Measurements from ENCODE around the gene CCDC138.

Gene CCDC138

GRCh38 chr2:108898315-108899082 lies 111.9 kb downstream of the CCDC138 start:
- no peak for DNase-seq

- no peak for DNase-seq
Observed at GRCh38 chr2:108904680-108905079, 118.1 kb downstream of the CCDC138 start.

- DNase-seq, result no peak
Observed at GRCh38 chr2:108905176-108905575, 118.6 kb downstream of the CCDC138 start.

GRCh38 chr2:108905906-108906305 lies 119.3 kb downstream of the CCDC138 start:
- DNase-seq, result no peak

GRCh38 chr2:108906403-108907077 lies 120.0 kb downstream of the CCDC138 start:
- no peak for DNase-seq

DNA sequence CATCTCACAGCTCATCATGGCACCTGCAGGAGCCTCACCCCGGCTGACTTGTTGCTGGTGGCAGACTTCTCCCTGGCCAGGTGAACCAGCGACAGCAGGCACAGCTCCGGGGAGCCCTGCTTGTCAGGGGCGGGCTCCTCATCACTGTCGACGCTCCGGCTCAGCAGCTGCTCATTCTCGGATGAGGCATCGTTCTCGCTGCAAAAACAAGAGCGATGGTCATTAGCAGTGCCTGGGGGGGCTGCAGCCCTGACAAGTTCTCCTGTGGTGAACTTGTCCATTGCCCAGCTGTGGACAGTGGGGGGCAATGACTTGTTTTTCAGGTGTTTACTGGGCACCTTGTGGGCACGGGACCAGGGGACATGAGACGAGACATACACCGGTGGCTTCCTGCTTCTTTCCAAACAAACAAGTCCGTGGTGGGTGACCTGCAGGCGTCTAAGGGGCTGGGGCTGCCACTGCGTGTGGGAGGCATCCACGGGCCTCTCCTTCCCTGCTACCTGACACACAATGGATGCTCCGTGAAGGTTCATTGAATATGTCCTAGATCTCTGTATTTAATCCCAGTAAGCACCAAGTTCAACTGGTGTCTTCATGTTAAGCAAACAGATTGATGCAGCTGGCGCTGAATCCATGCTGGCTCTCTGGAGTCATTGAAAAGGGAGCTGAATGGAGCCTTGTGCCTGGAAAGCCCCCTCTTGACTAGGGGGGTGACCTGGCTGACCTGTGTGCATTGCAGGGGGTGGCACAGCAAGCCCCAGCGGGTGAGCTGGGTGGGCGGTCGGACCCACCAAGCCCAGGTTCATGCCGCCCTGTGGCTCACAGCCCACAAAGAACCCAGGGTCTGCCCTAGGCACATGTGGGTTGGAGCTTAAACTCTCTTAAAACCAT lies 121.5 kb downstream of the CCDC138 start:
- DNase-seq, result no peak

DNA sequence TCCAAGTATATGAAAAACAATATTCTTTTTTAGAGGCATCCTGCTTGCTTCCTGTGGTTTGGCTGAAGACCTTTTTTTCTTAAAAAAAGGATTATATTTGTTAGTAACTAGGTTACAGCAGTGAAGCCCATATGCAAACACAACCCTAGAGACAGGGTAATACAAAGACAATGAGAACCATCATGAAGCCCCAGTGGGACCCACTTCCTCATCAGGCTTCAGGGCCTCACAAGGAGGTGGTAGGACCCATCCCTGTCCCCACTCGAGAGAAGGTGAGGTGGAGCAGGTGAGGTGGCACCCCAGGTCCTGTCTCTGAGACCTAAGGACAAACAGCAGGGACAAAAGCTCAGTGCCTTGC lies 122.1 kb downstream of the CCDC138 start:
- DNase-seq, result no peak

DNA sequence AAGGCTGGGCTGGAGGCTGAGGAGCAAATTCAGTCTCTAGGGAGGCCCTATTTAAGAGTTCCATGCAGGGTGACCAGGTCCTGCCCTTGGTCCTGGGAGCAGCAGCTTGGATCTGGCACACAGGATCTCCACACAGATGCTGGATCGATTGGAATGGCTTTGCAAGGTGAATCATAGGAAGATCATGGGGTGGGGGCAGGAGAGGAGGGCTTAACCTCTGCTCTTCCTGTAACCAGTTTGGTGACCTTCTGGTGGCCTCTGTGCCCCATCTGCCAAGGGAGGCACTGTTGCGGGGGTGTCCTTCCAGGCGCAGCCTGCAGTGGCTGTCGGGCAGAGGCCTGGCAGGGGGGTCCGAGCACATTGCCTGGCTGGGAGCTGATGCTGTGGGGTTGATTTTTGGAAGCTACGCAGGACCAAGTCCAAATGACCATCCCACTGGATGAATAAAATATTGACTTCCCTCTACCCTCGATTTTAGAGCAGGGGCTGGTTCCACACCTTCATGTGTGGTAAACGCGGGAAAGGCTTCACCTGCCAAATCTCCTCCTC lies 122.8 kb downstream of the CCDC138 start:
- no peak for DNase-seq

DNA sequence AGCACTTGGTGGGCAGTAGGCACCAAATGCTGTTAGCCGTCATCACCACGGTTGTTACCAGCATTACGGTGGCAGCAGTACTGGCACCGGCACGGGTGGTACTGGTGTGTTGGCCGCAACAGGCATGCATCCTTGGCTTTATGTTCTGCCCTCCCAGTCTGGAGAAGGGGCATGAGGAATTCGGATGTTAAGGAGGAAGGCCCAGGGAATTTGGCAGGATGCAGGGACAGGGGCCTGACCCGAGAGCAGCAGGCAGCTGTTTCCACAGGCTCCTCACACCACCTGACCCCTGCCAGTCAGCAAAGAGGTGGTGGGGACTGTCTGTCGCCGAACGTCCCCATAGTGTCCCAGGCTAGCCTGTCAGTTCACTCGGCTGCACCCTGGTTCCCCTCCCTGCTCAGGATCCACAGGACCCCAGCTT lies 123.5 kb downstream of the CCDC138 start:
- no peak for DNase-seq

GRCh38 chr2:108910541-108911396 lies 124.2 kb downstream of the CCDC138 start:
- DNase-seq, result no peak

- DNase-seq, result no peak
Observed at GRCh38 chr2:108911401-108911800, 124.8 kb downstream of the CCDC138 start.

DNA sequence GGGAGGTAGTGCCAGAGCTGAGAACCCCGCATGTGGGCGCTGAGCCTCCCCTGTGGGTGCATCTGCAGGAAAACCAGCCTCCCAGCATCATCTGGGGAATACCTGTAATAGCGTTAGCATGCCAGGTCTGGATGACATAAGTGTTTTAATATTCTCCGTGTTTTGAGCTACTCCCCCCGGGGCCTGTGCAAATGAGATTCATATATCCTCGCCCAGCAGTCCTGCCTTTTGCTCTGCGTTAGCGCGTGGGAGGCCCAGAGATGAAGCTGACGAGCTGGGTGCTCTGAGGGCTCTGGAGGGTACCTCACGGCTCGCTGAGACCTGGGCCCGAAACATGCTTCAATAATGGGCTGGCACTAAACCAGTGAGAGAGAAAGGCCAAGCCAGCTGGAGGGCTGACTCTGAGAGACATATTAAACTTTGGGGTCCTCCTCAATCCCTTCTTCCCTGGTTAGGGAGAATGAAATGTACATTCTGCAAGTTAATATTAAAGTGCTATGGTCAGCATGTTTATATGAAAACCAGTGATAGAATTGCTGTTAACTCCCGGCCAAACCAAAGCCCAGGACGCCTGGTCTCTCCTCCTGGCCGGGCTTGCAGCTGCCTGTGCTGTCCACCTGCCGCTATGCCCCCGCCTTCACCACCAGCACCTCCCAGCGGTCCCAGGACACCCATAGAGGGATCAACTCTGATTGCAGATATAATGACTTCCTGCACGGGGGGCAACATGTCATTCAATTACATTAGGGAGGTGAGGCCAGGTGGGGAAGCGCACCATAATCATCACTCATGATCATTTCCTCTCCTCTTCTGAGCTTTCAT lies 125.4 kb downstream of the CCDC138 start:
- no peak for DNase-seq

DNA sequence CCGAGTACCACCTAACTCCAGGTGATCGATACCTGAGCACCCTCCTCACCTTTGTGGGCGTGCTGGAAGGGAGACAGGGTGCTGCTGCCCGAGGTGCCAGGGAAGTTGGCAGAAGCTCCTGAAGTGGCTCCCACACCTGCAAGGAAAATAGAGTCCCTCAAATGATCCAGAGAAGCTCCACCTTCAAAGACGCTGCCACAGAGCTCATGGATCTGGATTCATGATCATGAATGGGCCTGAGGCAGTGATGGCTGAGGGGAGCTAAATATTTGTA lies 126.0 kb downstream of the CCDC138 start:
- no peak for DNase-seq

GRCh38 chr2:108916122-108916795 lies 129.7 kb downstream of the CCDC138 start:
- DNase-seq, result no peak

DNA sequence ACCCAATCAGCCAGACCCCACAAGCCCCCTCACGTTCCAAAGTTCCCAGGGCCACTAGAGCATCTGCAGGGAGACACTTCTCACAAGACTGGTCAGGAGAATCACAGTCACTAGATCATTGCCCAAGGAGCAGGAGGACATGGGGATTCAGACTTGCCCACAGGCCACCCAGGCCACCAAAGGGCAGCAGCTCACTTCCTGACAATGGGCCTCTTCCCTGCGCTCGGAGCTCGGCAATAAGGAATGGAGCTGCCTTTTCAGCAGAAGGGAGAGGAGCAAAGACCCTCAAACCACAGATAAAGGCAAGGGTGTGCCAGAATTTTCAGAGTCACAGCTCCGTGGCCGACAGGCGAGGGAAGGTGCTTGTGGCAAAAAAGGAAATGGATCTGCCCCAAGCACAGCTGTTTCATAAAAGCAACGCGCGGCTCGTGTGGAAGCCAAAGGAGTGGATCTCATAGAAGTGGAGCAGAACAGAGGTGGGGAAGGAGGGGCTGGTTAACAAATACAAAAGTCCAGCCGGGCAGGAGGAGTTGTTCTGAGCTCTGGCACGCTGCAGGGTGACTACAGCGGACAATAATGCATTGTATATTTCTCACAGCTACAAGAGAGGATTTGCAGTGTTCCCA lies 130.3 kb downstream of the CCDC138 start:
- DNase-seq, result no peak

GRCh38 chr2:108917526-108917925 lies 131.0 kb downstream of the CCDC138 start:
- DNase-seq, result no peak

GRCh38 chr2:108918156-108918874 lies 131.7 kb downstream of the CCDC138 start:
- no peak for DNase-seq

DNA sequence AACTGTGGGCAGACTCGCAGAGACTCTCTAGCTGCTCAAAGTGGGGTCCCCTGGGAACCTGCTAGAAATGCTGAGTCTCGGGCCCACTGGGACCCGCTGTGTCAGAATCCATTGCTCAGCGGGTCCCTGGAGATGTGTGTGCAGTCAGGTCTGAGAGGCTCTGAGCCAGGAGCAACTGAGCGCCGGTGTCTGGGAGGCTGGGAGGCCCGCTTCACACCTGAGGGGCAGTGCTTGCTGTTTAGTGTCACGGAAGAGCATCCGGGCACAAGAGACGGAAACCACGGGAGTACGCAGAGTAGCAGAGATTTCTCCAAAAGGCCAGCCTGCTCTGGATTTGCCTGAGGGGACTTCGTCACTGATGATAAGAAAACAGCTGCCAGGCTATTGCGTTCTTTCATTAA lies 132.4 kb downstream of the CCDC138 start:
- no peak for DNase-seq

DNA sequence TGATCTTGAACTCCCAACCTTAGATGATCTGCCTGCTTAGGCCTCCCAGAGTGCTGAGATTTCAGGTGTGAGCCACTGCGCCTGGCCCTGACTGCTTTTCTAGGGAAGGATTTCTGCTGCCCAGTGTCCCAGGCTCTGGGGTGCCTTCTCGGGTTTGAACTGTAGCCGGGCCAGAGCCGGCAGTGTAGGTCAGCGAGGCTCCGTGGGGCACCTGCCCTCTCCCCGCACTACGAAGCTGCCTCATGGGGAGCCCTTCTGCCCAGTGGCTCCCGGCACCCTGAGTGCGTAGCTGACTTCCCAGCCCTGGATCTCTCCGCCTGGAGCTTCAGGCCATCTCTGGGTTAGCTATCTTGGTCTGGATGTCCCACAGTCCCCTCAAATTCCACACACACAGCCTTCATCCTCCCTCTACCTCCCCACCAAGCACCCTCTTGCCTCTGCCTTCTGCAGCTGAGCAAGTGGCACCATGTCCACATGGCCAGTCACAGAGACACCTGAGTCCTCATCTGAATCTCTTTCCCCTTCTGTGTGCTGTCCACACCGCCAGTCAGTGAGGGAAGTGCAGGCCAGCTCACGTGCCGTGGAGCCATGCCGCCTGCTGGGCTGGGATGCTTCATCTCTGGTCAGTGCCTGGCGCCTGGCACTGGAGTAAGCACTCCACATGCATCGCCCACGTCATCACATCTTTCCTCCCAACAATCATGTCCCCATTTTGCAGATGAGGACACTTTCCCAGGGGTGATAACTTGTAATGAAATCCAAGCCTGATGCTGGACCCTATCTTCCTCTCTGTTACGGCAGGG lies 133.2 kb downstream of the CCDC138 start:
- no peak for DNase-seq
